Measurements from ENCODE around the gene BRI3BP. TPM values are rescaled to one million over a fixed set of nuclear protein-coding genes. Genes with fewer than 3 reads are reported as not detected.

BRI3BP gene
- total and polyA plus RNA-seq, 11 donors = 1.1 to 5.3 (median 3.6) TPM

- Histone ChIP-seq H3K27me3 (no peaks in the 10 kb centered on the region), H3K27ac (no peak overlapping the region), H3K9me3 (no peaks in the 10 kb centered on the region), H3K4me3 (no peak overlapping the region), H3K36me3 (peaks cover 0 to 15% (median 0%) of the 10 kb centered on the region in 9 donors), H3K4me1 (no peaks in the 10 kb centered on the region)
- DNase-seq (no peak), ATAC-seq (no peak)
- TF ChIP-seq CTCF (IDR thresholded peaks at IDR 0.05) (no peak), POLR2A (IDR thresholded peaks at IDR 0.05) (no peak)
- intact Hi-C loops (cut with DNase I) = no loop called here
- WGBS, 4 donors = 84 to 92% (median 89%) methylated on average over 13 to 14 of the region's 14 CpGs
Measured at GRCh38 chr12:125013816-125014442, 20.5 kb downstream of the BRI3BP start.

GRCh38 chr12:125014526-125014925 lies 21.1 kb downstream of the BRI3BP start:
- Histone ChIP-seq H3K4me1 (no peaks in the 10 kb centered on the region), H3K27me3 (no peaks in the 10 kb centered on the region), H3K4me3 (no peak overlapping the region), H3K36me3 (peaks cover 0 to 15% (median 0%) of the 10 kb centered on the region in 9 donors), H3K27ac (no peak overlapping the region), H3K9me3 (no peaks in the 10 kb centered on the region)
- WGBS, 4 donors = 86 to 94% (median 92%) methylated on average over 5 of the region's 5 CpGs
- intact Hi-C loops (cut with DNase I) = no loop called here
- no peak for DNase-seq
- no peak for ATAC-seq
- TF ChIP-seq CTCF (IDR thresholded peaks at IDR 0.05) (no peak), POLR2A (IDR thresholded peaks at IDR 0.05) (no peak)

- no peak overlapping the region for H3K4me3 ChIP-seq
- H3K9me3 ChIP-seq = no peaks in the 10 kb centered on the region
- peaks cover 0 to 15% (median 0%) of the 10 kb centered on the region in 9 donors for H3K36me3 ChIP-seq
- H3K27ac ChIP-seq = no peak overlapping the region
- no peak for ATAC-seq
- no peak for DNase-seq
- intact Hi-C loops (cut with DNase I) = no loop called here
- H3K27me3 ChIP-seq = no peaks in the 10 kb centered on the region
- TF ChIP-seq CTCF (IDR thresholded peaks at IDR 0.05) (no peak), POLR2A (IDR thresholded peaks at IDR 0.05) (no peak)
- WGBS, 4 donors = 90 to 92% (median 91%) methylated on average over 24 of the region's 24 CpGs
- H3K4me1 ChIP-seq = no peaks in the 10 kb centered on the region
Measured at GRCh38 chr12:125015680-125016310, 22.4 kb downstream of the BRI3BP start.

- Histone ChIP-seq H3K4me1 (no peaks in the 10 kb centered on the region), H3K4me3 (no peak overlapping the region), H3K27me3 (no peaks in the 10 kb centered on the region), H3K9me3 (no peaks in the 10 kb centered on the region), H3K36me3 (peaks cover 0 to 12% (median 0%) of the 10 kb centered on the region in 9 donors), H3K27ac (no peak overlapping the region)
- DNase-seq (no peak), ATAC-seq (no peak)
- 92 to 97% (median 95%) methylated on average over 7 to 9 of the region's 9 CpGs for WGBS, 4 donors
- intact Hi-C loops (cut with DNase I) = no loop called here
- TF ChIP-seq CTCF (IDR thresholded peaks at IDR 0.05) (no peak), POLR2A (IDR thresholded peaks at IDR 0.05) (no peak)
Measured at GRCh38 chr12:125017801-125018200, 24.4 kb downstream of the BRI3BP start.
